HT-29 (cell line): ENCODE data around the gene CHIA. TPM values are rescaled to one million over a fixed set of nuclear protein-coding genes. Genes with fewer than 3 reads are reported as not detected.

Experiments used
- DNase-seq: peaks from one replicate; pipeline ENCODE4 v3.0.0-alpha.2; 2015; ENCODE audit warnings: low spot score
- small RNA-seq: library from RNA; depleted of rRNA; stranded (forward); fragments of <200 nt; gene quantifications from one replicate; pipeline ENCODE3, GENCODE V24; 2014
- total RNA-seq: library from RNA; depleted of rRNA; stranded (reverse); fragments of >200 nt; shearing (Covaris generic); gene quantifications from 2 replicates; pipeline ENCODE4 v1.2.3, GENCODE V29; 2014; rRNA removed

The CHIA gene
- total RNA-seq, 1 experiment from 2014 or later: not detected

GRCh38 chr1:111364690-111365089 lies 74.0 kb downstream of the CHIA start:
- DNase-seq: no peak

DNA sequence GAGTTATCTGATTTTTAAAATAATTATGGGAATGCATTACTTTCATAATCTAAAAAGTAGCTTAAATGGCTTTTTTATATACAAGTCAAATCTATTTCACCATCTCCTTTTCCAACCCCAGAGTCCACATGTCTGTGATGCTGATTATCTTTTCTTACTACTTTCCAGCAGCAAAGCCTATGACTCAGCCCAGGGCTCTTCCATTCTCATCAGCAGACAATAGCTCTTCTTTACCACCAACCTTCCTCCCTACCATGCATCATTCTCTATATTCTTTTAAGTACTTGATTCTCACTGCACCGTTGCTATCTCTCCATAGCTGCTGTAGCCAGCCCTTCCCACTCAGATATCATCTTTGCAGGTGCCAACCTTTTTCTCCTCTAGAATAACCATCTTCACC lies 75.6 kb downstream of the CHIA start:
- DNase-seq: no peak

GRCh38 chr1:111369177-111369576 lies 78.5 kb downstream of the CHIA start:
- no peak for DNase-seq

DNA sequence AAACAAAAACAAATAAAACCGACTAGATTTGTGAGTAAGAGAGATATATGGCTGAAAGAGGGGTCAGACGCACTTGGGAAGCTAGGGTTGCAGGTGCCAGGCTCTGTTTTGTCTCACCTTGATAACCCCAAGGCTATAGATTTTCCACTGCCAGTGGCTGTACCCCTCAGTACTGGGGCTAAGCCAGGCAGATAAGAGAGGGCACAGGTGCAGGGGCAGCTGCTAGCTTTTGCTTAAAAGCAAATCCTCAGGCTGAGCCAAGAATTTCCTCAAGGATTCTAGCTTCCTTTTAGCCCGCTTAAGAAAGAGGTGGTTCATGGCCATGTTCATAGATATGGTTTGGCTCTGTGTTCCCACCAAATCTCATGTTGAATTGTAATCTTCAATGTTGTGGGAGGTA lies 79.0 kb downstream of the CHIA start:
- DNase-seq: no peak

Small RNA genes within 50 kb of the gene (small RNA-seq; reads per million reads assigned to genes)
- not detected for gene AL356387.2

Other genes starting within 250 kb of the CHIA start
- gene DRAM2, start 150.8 kb upstream of the CHIA start, total RNA-seq: 35.6 and 37.9 TPM in 2 replicates
- gene CEPT1, start 150.6 kb upstream of the CHIA start, total RNA-seq: 13.7 and 14.9 TPM in 2 replicates
- gene DENND2D, start 90.2 kb upstream of the CHIA start, total RNA-seq: 81.0 and 82.1 TPM in 2 replicates
- gene CHI3L2, start 63.1 kb upstream of the CHIA start, total RNA-seq: 0.16 TPM in 1 of 2 replicates, not detected in the other
- gene OVGP1, start 136.9 kb downstream of the CHIA start, total RNA-seq: 0.91 and 1.5 TPM in 2 replicates
- gene WDR77, start 158.4 kb downstream of the CHIA start, total RNA-seq: 63.9 and 70.0 TPM in 2 replicates
- gene ATP5PB, start 158.6 kb downstream of the CHIA start, total RNA-seq: 282 and 311 TPM in 2 replicates
- gene C1orf162, start 183.1 kb downstream of the CHIA start, total RNA-seq: not detected in 2 replicates
- gene ADORA3, start 212.8 kb downstream of the CHIA start, total RNA-seq: not detected in 2 replicates
- gene TMIGD3, start 212.8 kb downstream of the CHIA start, total RNA-seq: not detected in 2 replicates